H4 (cell line): ENCODE measurements around the gene OAS1. TPM values are rescaled to one million over a fixed set of nuclear protein-coding genes. Genes with fewer than 3 reads are reported as not detected.

Source experiments
- DNase-seq: peaks from one replicate; pipeline ENCODE4 v3.0.0-alpha.2; 2015; ENCODE audit warnings: low spot score
- total RNA-seq: library from RNA; depleted of rRNA; stranded (reverse); fragments of >200 nt; shearing (Covaris generic); gene quantifications from 2 replicates; pipeline ENCODE4 v1.2.3, GENCODE V29; 2014; rRNA removed

OAS1 gene
- total RNA-seq, 1 experiment from 2014 or later: 70.8 TPM

GRCh38 chr12:112965643-112966042, 58.9 kb downstream of the OAS1 start:
- no peak for DNase-seq

DNA sequence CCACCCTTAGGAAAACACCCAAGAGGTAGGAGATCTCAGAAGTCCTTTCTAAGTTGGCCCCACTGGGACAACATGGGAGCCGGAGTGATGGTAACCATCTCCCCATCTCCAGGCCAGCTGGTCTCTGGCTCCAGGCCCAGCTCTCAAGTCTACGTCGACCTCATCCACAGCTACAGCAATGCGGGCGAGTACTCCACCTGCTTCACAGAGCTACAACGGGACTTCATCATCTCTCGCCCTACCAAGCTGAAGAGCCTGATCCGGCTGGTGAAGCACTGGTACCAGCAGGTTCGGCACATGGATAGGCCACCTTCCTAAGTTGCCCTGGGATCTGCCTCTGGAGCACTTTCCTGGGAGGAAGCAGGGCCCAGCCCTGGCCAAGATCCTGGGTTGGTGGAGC, 60.5 kb downstream of the OAS1 start:
- no peak for DNase-seq

DNA sequence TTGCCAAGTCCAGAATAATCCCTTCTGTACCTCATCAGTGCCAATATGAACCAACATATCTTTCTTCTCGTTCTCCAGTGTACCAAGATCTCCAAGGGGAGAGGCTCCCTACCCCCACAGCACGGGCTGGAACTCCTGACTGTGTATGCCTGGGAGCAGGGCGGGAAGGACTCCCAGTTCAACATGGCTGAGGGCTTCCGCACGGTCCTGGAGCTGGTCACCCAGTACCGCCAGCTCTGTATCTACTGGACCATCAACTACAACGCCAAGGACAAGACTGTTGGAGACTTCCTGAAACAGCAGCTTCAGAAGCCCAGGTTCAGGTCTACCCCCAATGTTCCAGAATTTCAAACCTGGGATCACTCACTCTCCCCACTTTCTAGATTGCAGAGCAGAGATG, 61.1 kb downstream of the OAS1 start:
- no peak for DNase-seq

Other genes starting within 250 kb of the OAS1 start
- gene RPH3A, start 115.2 kb upstream of the OAS1 start, total RNA-seq: 0.43 TPM in 1 of 2 replicates, not detected in the other
- gene OAS3, start 31.5 kb downstream of the OAS1 start, total RNA-seq: 39.1 and 46.8 TPM in 2 replicates
- gene OAS2, start 71.6 kb downstream of the OAS1 start, total RNA-seq: 40.3 and 49.7 TPM in 2 replicates
- gene DTX1, start 149.8 kb downstream of the OAS1 start, total RNA-seq: 1.3 and 2.8 TPM in 2 replicates
- 0.08 TPM in 1 of 2 replicates, not detected in the other for gene RASAL1, start 228.8 kb downstream of the OAS1 start, total RNA-seq
- not detected in 2 replicates for gene CFAP73, start 242.8 kb downstream of the OAS1 start, total RNA-seq